SH-SY5Y (cell line): ENCODE results near the gene PRND.

ENCODE experiments used
- GATA2 ChIP-seq: IDR thresholded peaks from 2 replicates; pipeline ENCODE4 v1.6.1; 2011; ENCODE audit warnings: mild to moderate bottlenecking, low read depth, low read length
- GATA3 ChIP-seq: IDR thresholded peaks from 2 replicates; pipeline ENCODE4 v1.6.1; 2011; ENCODE audit warnings: low read depth, mild to moderate bottlenecking, low read length, moderate library complexity

- TF ChIP-seq GATA3 (no peak), GATA2 (no peak)
These were observed 52.5 kb downstream of the PRND start for GRCh38 chr20:4774207-4774606.
